Glutamatergic neuron (in vitro differentiated cells): Measurements from ENCODE around the gene SEC22A. TPM values are rescaled to one million over a fixed set of nuclear protein-coding genes. Genes with fewer than 3 reads are reported as not detected.

Experiments
- DNase-seq: peaks from one replicate; pipeline ENCODE4 v3.0.0; 2022
- H3K27ac Mint-ChIP-seq: one replicate; pipeline ENCODE4 v1.8.0; 2020; ENCODE audit warnings: mild to moderate bottlenecking, mixed read lengths, inconsistent platforms; ENCODE audit not compliant: unreplicated experiment
- H3K27me3 Mint-ChIP-seq: one replicate; pipeline ENCODE4 v1.8.0; 2020; ENCODE audit warnings: mild to moderate bottlenecking, moderate library complexity, mixed read lengths, inconsistent platforms; ENCODE audit not compliant: unreplicated experiment
- H3K36me3 Mint-ChIP-seq: one replicate; pipeline ENCODE4 v1.8.0; 2020; ENCODE audit warnings: mild to moderate bottlenecking, mixed read lengths, inconsistent platforms; ENCODE audit not compliant: unreplicated experiment
- H3K4me1 Mint-ChIP-seq: one replicate; pipeline ENCODE4 v1.8.0; 2020; ENCODE audit warnings: mild to moderate bottlenecking, low read depth, mixed read lengths, inconsistent platforms; ENCODE audit not compliant: unreplicated experiment
- H3K4me3 Mint-ChIP-seq: one replicate; pipeline ENCODE4 v1.8.0; 2020; ENCODE audit warnings: mild to moderate bottlenecking, mixed read lengths, inconsistent platforms; ENCODE audit not compliant: unreplicated experiment
- H3K9me3 Mint-ChIP-seq: one replicate; pipeline ENCODE4 v1.8.0; 2020; ENCODE audit warnings: mild to moderate bottlenecking, moderate library complexity, mixed read lengths, inconsistent platforms; ENCODE audit not compliant: unreplicated experiment
- CTCF ChIP-seq: fragments of 200-600 bp; sonication (generic); IDR thresholded peaks from one replicate; pipeline ENCODE4 v1.5.0; 2021; ENCODE audit not compliant: partially characterized antibody, unreplicated experiment
- total RNA-seq: library from RNA; stranded (reverse); fragmentation: NEBNext Ultra II Directional; extraction: Animal tissue kit (Norgen Biotek cat#: 25700); gene quantifications from one replicate; pipeline ENCODE4 v1.2.1, GENCODE V29; 2021; ENCODE audit not compliant: unreplicated experiment

The SEC22A gene
- total RNA-seq, 1 donor from 2014 or later = 14.6 TPM

GRCh38 chr3:123158899-123159390 is 42.8 kb upstream of the SEC22A start:
- no peak for DNase-seq
- TF ChIP-seq CTCF = no peak
- peaks cover 37% of the 10 kb centered on the region for H3K4me1 Mint-ChIP-seq
- H3K36me3 Mint-ChIP-seq = peaks cover 4% of the 10 kb centered on the region
- H3K27me3 Mint-ChIP-seq = peaks cover 3% of the 10 kb centered on the region
- no peak overlapping the region for H3K4me3 Mint-ChIP-seq
- H3K27ac Mint-ChIP-seq = no peak overlapping the region
- peaks cover 11% of the 10 kb centered on the region for H3K9me3 Mint-ChIP-seq

- no peak for DNase-seq
- Mint-ChIP-seq H3K36me3 (peaks cover 15% of the 10 kb centered on the region), H3K27me3 (peaks cover 3% of the 10 kb centered on the region), H3K4me3 (no peak overlapping the region), H3K27ac (no peak overlapping the region), H3K9me3 (peaks cover 13% of the 10 kb centered on the region), H3K4me1 (peaks cover 29% of the 10 kb centered on the region)
- no peak for TF ChIP-seq CTCF
Measured at GRCh38 chr3:123159926-123160635, 41.7 kb upstream of the SEC22A start.

GRCh38 chr3:123161167-123161566 is 40.6 kb upstream of the SEC22A start:
- no peak for DNase-seq
- H3K36me3 Mint-ChIP-seq = peaks cover 19% of the 10 kb centered on the region
- peaks cover 3% of the 10 kb centered on the region for H3K27me3 Mint-ChIP-seq
- peaks cover 23% of the 10 kb centered on the region for H3K4me1 Mint-ChIP-seq
- no peak overlapping the region for H3K4me3 Mint-ChIP-seq
- H3K27ac Mint-ChIP-seq = no peak overlapping the region
- TF ChIP-seq CTCF = no peak
- H3K9me3 Mint-ChIP-seq = peaks cover 10% of the 10 kb centered on the region

GRCh38 chr3:123163141-123163540 is 38.6 kb upstream of the SEC22A start:
- H3K27me3 Mint-ChIP-seq = peaks cover 3% of the 10 kb centered on the region
- peaks cover 27% of the 10 kb centered on the region for H3K36me3 Mint-ChIP-seq
- H3K4me1 Mint-ChIP-seq = peaks cover 11% of the 10 kb centered on the region
- TF ChIP-seq CTCF = no peak
- H3K4me3 Mint-ChIP-seq = no peak overlapping the region
- H3K9me3 Mint-ChIP-seq = peaks cover 8% of the 10 kb centered on the region
- no peak for DNase-seq
- H3K27ac Mint-ChIP-seq = no peak overlapping the region

GRCh38 chr3:123165163-123165562 is 36.6 kb upstream of the SEC22A start:
- H3K27ac Mint-ChIP-seq = no peak overlapping the region
- peaks cover 7% of the 10 kb centered on the region for H3K4me1 Mint-ChIP-seq
- DNase-seq = no peak
- peaks cover 3% of the 10 kb centered on the region for H3K27me3 Mint-ChIP-seq
- H3K36me3 Mint-ChIP-seq = peaks cover 27% of the 10 kb centered on the region
- TF ChIP-seq CTCF = no peak
- H3K4me3 Mint-ChIP-seq = no peak overlapping the region
- H3K9me3 Mint-ChIP-seq = peaks cover 6% of the 10 kb centered on the region
